ENCODE results near the gene IL12A.

IL12A gene

DNA sequence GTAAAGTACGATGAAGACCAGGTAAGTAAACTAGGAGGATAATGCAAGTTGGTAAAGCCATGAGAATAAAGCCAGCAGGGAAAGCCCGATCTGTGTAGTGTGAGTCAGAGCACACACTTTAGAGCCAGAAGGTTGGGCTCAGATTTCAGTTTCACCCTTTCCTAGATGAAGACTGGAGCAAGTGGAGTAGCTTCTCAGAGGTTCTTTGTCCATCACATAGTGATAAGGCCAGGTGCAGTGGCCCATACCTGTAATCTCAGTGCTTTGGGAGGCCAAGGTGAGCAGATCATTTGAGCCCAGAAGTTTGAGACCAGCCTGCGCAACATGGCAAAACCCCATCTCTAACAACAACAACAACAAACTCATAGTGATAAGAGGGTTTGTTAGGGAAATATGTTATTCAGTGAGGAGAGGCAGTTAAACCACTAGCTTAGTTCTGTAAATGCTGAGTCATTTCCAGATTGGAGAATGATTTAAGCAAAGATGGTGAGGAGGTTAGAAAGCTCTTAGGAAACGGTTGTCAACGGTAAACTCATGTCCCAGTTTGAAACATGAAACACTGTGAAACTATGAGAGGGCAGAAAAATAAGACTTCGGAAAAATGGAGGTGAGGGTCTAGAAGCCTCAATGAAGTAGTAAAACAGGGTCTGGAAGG lies 39.0 kb downstream of the IL12A start:
- no peak for DNase-seq (ENCODE audit: low spot score)

DNA sequence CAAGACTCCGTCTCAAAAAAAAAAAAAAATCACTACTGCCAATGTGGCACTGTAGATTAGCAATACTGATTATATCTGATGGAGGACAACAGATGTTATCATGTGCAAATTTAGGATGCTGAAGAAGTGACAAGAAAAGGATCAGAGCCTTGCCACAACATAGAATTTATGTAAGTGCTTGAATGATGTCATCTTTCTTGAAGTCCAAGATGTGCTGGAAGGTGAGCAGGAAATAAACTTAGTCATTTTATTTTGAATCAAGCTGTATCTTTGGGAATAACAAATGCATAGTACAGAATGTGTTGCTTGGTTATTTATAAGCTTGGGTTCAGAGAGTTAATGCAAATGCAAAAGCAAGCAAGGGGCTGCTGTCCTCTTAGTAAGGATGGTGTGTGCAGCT lies 47.1 kb downstream of the IL12A start:
- DNase-seq (ENCODE audit: low spot score) = no peak

DNA sequence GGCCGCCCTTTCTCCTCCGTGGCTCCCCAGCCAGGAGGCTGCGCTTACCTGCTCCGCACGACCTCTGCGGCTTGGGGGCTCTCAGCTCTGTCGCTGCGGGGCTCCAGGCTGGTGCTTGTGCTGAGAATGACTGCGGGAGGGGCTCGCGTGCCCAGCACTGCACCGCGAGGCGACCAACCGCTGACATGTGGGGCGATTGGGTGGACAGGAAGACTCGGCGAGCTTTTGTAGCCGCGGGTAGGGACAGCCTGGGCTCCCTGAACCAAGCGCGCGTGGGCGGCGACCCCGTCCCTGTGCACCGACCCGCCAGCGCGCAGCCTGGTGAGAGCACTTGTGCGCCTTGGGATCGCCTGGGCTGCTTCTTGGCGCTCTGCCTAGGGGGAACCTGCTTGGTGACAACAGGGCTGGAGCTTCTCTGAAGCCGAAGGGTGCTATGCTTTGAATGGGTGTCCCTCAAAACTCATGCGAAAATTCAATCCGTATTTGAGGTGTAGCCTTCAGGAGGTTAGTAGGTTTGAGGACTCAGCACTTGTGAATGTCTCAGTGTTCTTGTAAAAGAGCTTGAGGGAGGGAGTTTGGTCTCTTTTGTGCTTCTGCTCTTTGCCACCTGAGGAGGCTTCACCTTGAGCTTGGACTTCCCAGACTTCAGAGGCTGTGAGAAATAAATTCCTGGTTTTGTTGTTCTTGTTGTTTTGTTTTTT lies 50.4 kb downstream of the IL12A start:
- no peak for DNase-seq (ENCODE audit: low spot score)

DNA sequence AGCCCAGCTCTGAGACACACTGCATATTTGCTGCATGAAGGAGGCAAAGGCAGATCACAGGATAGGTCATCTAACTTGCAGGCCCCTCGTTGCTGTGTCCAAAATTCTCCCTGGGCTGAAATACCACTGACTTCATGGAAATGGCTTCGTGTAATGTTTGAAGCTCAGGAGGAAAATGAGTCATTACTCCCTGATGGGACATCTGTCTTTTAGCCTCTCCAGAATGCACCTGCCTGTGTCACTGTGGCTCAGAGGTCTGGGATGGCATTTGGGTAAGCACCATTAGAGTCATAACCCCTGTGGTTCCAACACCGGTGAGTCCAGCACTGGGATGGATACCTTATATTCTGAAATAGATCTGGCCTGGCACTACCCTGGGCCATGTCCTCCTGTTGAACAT lies 51.5 kb downstream of the IL12A start:
- no peak for DNase-seq (ENCODE audit: low spot score)

DNA sequence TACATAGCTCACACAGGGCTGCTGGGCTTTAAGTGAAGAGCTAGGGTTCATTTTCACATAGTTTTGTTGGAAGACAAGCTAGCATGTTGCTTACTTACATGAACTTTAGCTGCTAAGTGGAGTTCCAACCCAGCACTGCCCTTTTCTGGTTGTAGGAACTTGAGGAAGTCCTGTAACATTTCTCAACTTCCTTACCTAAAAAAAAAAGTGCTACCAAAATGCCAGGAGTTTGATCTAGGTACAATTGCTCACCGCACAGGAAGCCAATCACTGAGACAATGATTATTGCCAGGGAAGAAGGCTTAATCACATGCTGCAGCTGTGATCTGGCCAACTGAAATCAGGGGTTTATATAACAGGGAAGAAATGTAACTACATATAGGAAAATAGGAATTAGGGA lies 52.8 kb downstream of the IL12A start:
- no peak for DNase-seq (ENCODE audit: low spot score)

DNA sequence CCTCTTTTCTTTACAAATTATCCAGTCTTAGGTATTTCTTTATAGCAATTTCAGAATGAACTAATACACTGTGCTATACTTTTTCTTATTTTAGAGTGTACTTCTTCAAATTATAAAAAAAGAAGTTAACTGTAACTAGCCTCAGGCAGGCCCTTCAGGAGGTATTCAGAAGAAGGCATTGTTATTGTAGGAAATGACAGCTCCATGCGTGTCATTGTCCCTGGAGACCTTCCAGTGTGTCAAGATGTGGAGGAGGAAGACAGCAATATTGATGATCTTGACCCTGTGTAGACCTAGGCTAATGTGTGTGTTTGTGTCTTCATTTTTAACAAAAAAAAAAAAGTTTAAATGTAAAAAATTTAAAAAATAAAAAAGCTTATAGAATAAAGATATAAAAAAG lies 55.5 kb downstream of the IL12A start:
- no peak for DNase-seq (ENCODE audit: low spot score)
